OCI-LY1 (cell line): ENCODE data around the gene LTBP3.

Source experiments
- H2AFZ ChIP-seq: fragments of 200-600 bp; sonication (generic), shearing (Covaris generic); 2 replicates; pipeline ENCODE4 v1.6.0; 2014; ENCODE audit warnings: antibody characterized with exemption, mild to moderate bottlenecking, low read length
- H3F3A ChIP-seq: fragments of 200-600 bp; sonication (generic), shearing (Covaris generic); 2 replicates; pipeline ENCODE4 v1.6.0; 2014; ENCODE audit warnings: mild to moderate bottlenecking, antibody characterized with exemption, low read length, moderate library complexity; ENCODE audit not compliant: insufficient read depth
- H3K27ac ChIP-seq: fragments of 200-600 bp; sonication (generic); 2 replicates; pipeline ENCODE4 v1.5.1; 2014; ENCODE audit warnings: low read length, mixed run types, mild to moderate bottlenecking, low read depth; ENCODE audit not compliant: poor library complexity, severe bottlenecking
- H3K27me3 ChIP-seq: fragments of 200-600 bp; sonication (generic); 2 replicates; pipeline ENCODE4 v1.6.0; 2014; ENCODE audit warnings: antibody characterized with exemption, mild to moderate bottlenecking, low read length, moderate library complexity; ENCODE audit not compliant: insufficient read depth
- H3K36me3 ChIP-seq: fragments of 200-600 bp; sonication (generic); 2 replicates; pipeline ENCODE4 v1.6.1; 2014; ENCODE audit warnings: mild to moderate bottlenecking, antibody characterized with exemption, low read length, moderate library complexity, mixed read lengths; ENCODE audit not compliant: insufficient read depth
- H3K4me1 ChIP-seq: fragments of 200-600 bp; sonication (generic); 2 replicates; pipeline ENCODE4 v1.5.1; 2014; ENCODE audit warnings: mild to moderate bottlenecking, low read length, moderate library complexity; ENCODE audit not compliant: insufficient read depth, severe bottlenecking
- H3K4me2 ChIP-seq: fragments of 200-600 bp; sonication (generic), shearing (Covaris generic); 2 replicates; pipeline ENCODE4 v1.6.1; 2014; ENCODE audit warnings: low read length
- H3K4me3 ChIP-seq: fragments of 200-600 bp; sonication (generic); 2 replicates; pipeline ENCODE4 v1.5.1; 2014; ENCODE audit warnings: low read length, low read depth, mild to moderate bottlenecking, mixed read lengths; ENCODE audit not compliant: poor library complexity, severe bottlenecking
- H3K79me2 ChIP-seq: fragments of 200-600 bp; shearing (Covaris generic); 2 replicates; pipeline ENCODE4 v1.6.1; 2016; ENCODE audit warnings: mixed run types, low read length, mixed read lengths; ENCODE audit not compliant: insufficient read depth
- H3K9ac ChIP-seq: fragments of 200-600 bp; sonication (generic), shearing (Covaris generic); 2 replicates; pipeline ENCODE4 v1.6.1; 2014; ENCODE audit warnings: mild to moderate bottlenecking, low read length, mixed read lengths
- H3K9me2 ChIP-seq: fragments of 200-600 bp; sonication (generic), shearing (Covaris generic); 2 replicates; pipeline ENCODE4 v1.6.1; 2014; ENCODE audit warnings: low read depth, mild to moderate bottlenecking, low read length, mixed read lengths
- H3K9me3 ChIP-seq: fragments of 200-600 bp; shearing (Covaris generic); 2 replicates; pipeline ENCODE4 v1.6.1; 2014; ENCODE audit warnings: low read length, mixed read lengths
- H4K20me1 ChIP-seq: fragments of 200-600 bp; sonication (generic), shearing (Covaris generic); 2 replicates; pipeline ENCODE4 v1.6.0; 2016; ENCODE audit warnings: mild to moderate bottlenecking, low read length; ENCODE audit not compliant: insufficient read depth
- CTCF ChIP-seq: fragments of 200-600 bp; sonication (generic), shearing (Covaris generic); IDR thresholded peaks from 2 replicates; pipeline ENCODE4 v1.5.1; 2017; ENCODE audit warnings: mild to moderate bottlenecking, antibody characterized with exemption, low read length, moderate library complexity, mixed read lengths
- EZH2 ChIP-seq: fragments of 200-600 bp; sonication (generic), shearing (Covaris generic); IDR thresholded peaks from 2 replicates; pipeline ENCODE4 v1.8.0; 2017; ENCODE audit warnings: borderline replicate concordance, mixed run types, mild to moderate bottlenecking, antibody characterized with exemption, low read length, moderate library complexity, mixed read lengths

Gene LTBP3

GRCh38 chr11:65579291-65579690 lies 21.1 kb upstream of the LTBP3 start:
- Histone ChIP-seq H3K9me3 (no peaks in the 10 kb centered on the region), H3K4me3 (no peak overlapping the region), H3K79me2 (no peaks in the 10 kb centered on the region), H4K20me1 (no peaks in the 10 kb centered on the region), H3K9ac (no peak overlapping the region), H3K27me3 (peaks cover 5% of the 10 kb centered on the region), H3K36me3 (no peaks in the 10 kb centered on the region), H3K4me2 (no peak overlapping the region), H3K27ac (no peak overlapping the region), H3K4me1 (peaks cover 20% of the 10 kb centered on the region), H3K9me2 (no peaks in the 10 kb centered on the region), H3F3A (no peaks in the 10 kb centered on the region; the same call in 1 of the 2 replicates), H2AFZ (no peak overlapping the region)
- no peak for TF ChIP-seq EZH2
- no peak for TF ChIP-seq CTCF

- H3K9me2 ChIP-seq, result no peaks in the 10 kb centered on the region
- no peak for TF ChIP-seq EZH2
- no peak for TF ChIP-seq CTCF
- no peaks in the 10 kb centered on the region for H3K79me2 ChIP-seq
- H3K27me3 ChIP-seq, result peaks cover 5% of the 10 kb centered on the region
- peaks cover 24% of the 10 kb centered on the region for H3K4me1 ChIP-seq
- no peak overlapping the region for H3K27ac ChIP-seq
- no peak overlapping the region for H2AFZ ChIP-seq
- no peak overlapping the region for H3K4me2 ChIP-seq
- H3K9ac ChIP-seq, result no peak overlapping the region
- no peaks in the 10 kb centered on the region; the same call in 1 of the 2 replicates for H3K36me3 ChIP-seq
- H3K4me3 ChIP-seq, result no peak overlapping the region
- H3K9me3 ChIP-seq, result no peaks in the 10 kb centered on the region
- no peaks in the 10 kb centered on the region; the same call in 1 of the 2 replicates for H3F3A ChIP-seq
- H4K20me1 ChIP-seq, result no peaks in the 10 kb centered on the region
Observed at GRCh38 chr11:65578667-65579066, 20.5 kb upstream of the LTBP3 start.

- no peaks in the 10 kb centered on the region for H3K9me2 ChIP-seq
- H3K79me2 ChIP-seq, result no peaks in the 10 kb centered on the region
- no peak for TF ChIP-seq CTCF
- TF ChIP-seq EZH2, result no peak
- no peak overlapping the region for H3K27ac ChIP-seq
- H3K4me2 ChIP-seq, result no peak overlapping the region
- H3K4me3 ChIP-seq, result no peak overlapping the region
- H3F3A ChIP-seq, result no peaks in the 10 kb centered on the region; the same call in 1 of the 2 replicates
- no peaks in the 10 kb centered on the region for H3K9me3 ChIP-seq
- no peak overlapping the region for H2AFZ ChIP-seq
- peaks cover 5% of the 10 kb centered on the region for H3K27me3 ChIP-seq
- peaks cover 29% of the 10 kb centered on the region for H3K4me1 ChIP-seq
- H3K36me3 ChIP-seq, result no peaks in the 10 kb centered on the region; the same call in 1 of the 2 replicates
- H3K9ac ChIP-seq, result no peak overlapping the region
- no peaks in the 10 kb centered on the region for H4K20me1 ChIP-seq
Observed at GRCh38 chr11:65578134-65578533, 20.0 kb upstream of the LTBP3 start.
